GM21723 (cell line): ENCODE results near the gene VASH1.

Source experiments
- ATAC-seq: cut with Tn5 transposase; IDR thresholded peaks from one replicate; pipeline ENCODE4 v1.9.1; 2021; ENCODE audit warnings: mild to moderate bottlenecking, moderate library complexity; ENCODE audit not compliant: unreplicated experiment

VASH1 gene

DNA sequence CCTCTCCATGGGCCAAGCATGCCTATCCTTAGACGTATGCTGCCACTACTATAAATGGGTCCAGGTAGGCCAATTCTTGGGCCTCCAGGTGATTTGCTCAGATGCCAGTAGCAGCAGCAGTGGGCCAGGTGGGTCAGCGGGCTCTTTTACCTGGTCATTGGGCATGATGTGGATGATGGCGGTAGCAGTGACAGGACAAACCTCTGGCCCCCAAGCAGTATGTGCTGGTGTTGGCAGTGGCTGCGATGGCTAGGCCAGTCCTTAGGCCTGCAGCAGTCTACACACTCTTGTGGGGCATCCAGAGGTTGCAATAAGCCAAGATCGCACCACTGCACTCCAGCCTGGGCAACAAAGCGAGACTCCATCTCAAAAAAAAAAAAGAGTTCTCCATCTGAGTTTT, 19.1 kb upstream of the VASH1 start:
- no peak for ATAC-seq

DNA sequence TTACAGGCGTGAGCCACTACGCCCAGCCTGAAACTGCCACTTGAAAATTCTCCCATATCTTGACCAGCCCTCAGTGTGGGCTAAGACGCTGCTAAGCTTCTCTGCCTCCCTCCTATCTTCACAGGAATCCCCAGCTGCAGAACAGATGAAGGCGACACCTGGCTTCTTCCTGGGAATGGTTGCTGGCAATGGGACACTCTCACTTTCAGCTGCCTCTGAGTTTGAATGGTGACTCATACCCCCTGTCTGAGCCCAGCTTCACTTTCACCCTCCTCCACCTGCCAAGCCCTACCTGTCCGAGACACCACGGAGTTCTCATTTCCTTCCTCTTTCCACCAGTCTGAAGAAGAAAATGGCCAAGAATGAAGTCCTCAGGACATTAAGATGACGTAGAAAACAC, 18.3 kb upstream of the VASH1 start:
- ATAC-seq: no peak

GRCh38 chr14:76752744-76753143, 8.5 kb upstream of the VASH1 start:
- ATAC-seq: no peak

DNA sequence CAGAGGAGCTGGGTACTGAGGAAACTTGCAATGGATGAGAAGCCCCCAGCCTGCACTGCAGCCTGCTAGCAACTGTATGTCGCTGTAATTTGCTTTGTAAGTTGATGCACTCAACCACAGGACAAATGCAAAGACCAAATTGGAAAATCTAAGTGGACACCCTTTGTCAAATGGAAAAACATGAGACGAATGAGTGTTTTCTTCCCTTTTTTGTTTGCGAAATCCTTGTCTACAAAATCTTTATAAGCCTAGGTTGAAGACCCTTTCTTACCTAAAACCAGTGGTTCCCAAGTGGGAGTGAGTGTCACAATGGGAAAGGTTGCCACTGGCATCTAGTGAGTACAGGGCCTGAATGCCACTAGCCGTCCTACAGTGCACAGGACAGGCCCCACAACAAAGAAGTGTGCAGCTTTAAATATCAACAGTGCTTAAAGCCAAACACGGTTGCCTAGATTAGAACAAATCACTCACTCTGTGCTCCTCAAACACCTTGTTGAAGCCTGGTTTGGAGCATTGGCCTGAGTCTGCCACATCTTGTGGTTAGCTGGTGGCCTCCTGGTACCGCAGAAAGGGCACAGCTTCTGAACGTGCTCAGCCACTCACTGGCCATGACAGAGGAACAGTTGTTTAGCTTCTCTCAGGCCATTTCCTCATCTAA, 7.6 kb upstream of the VASH1 start:
- ATAC-seq: no peak

DNA sequence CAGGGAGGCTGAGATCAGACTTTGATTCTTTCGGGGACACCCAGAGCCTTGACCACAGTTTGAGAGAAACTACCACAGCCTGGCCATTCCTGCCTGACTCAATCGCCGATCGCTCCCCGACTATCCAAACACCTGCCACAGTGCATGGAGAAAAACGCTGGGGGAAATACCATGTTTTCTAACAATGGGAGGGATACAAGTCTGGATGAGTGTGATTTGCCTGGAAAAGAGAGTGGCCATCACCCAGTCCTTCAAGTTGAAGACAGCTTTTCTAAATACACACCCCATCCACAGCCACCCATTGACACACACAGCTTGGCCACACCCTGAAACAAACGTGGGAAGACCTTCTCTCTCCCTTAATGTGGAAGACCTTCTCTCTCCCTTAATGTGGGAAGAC, 6.7 kb upstream of the VASH1 start:
- ATAC-seq: no peak

- no peak for ATAC-seq
Observed at GRCh38 chr14:76755610-76756370, 5.5 kb upstream of the VASH1 start.

DNA sequence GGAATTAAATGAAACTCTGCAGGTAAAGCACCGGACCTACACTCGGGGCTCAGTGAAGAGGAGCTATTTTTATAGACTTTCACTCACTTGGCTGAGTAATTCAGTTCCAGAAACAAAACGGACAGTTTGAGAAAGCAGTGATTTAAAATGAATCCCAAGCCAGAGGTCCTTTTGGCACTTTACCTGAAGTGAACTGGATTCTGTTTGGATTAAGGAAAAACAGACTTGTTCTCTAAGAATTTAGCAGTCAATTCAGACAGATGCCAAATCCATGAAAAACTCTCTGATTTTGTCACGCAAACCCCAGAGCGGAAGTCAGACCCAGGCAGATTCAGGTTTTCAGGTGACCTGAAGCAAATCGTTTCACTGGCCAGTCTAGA, 4.9 kb upstream of the VASH1 start:
- ATAC-seq: no peak

DNA sequence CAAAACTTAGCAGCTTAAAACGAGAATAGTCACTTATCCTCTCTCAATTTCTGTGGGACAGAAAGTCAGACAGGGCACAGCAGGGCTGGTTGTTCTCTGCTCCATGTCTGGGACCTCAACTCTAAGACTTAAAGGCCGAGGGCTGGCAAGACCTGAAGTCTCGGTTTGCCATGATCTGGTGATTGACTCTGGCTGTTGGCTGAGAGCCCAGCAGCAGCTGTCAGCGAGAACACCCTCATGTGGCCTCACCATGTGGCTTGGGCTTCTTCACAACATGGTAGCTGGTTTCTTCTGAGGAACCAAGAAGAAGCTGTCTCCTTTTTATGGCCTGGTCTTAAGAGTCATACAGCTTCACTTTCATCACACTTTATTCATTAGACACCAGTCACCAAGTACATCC, 1.7 kb upstream of the VASH1 start:
- no peak for ATAC-seq

DNA sequence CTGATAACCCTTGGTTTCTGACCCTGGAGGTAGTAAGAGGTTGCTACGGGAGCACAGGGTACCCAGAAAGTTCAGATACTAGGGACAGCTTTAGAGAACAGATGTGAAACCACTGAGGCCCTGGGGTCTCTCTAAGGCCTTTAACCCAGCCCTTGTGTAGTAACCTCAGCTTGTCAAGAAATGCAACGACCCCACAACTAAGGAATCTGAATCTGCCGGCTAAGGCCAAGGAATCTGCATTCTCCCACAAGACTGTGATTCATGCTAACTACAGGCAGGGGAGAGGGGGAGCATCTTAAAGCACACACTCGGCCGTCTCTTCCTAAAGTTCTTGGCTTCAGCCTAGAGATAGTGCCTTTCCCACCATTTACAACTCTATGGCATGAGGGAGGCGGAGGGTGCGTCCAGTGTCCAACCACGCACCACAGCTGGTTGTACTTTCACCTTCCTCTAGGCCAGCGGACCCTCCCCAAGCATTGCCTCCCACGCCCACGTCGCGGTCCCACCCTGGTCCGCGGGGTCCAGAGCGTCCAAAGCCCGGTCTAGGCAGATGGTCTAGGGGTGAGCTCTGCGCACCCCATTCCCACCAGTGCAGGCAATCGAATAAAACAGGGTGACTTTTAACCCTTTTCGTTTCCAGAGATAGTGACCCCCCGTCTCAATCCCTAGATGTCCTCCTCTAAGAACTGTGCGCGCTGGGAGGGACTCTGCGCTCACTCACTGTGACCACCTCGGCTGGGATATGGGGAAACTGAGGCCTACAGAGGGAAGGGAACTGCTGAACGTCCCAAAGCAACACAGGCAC, 735 bp upstream of the VASH1 start:
- ATAC-seq: no peak

- ATAC-seq: no peak
Observed at GRCh38 chr14:76761960-76762410, 717 bp downstream of the VASH1 start.

GRCh38 chr14:76762411-76763095, 1.3 kb downstream of the VASH1 start:
- no peak for ATAC-seq

- no peak for ATAC-seq
Observed at GRCh38 chr14:76763096-76764041, 2.1 kb downstream of the VASH1 start.

- ATAC-seq: no peak
Observed at GRCh38 chr14:76765461-76765931, 4.2 kb downstream of the VASH1 start.

DNA sequence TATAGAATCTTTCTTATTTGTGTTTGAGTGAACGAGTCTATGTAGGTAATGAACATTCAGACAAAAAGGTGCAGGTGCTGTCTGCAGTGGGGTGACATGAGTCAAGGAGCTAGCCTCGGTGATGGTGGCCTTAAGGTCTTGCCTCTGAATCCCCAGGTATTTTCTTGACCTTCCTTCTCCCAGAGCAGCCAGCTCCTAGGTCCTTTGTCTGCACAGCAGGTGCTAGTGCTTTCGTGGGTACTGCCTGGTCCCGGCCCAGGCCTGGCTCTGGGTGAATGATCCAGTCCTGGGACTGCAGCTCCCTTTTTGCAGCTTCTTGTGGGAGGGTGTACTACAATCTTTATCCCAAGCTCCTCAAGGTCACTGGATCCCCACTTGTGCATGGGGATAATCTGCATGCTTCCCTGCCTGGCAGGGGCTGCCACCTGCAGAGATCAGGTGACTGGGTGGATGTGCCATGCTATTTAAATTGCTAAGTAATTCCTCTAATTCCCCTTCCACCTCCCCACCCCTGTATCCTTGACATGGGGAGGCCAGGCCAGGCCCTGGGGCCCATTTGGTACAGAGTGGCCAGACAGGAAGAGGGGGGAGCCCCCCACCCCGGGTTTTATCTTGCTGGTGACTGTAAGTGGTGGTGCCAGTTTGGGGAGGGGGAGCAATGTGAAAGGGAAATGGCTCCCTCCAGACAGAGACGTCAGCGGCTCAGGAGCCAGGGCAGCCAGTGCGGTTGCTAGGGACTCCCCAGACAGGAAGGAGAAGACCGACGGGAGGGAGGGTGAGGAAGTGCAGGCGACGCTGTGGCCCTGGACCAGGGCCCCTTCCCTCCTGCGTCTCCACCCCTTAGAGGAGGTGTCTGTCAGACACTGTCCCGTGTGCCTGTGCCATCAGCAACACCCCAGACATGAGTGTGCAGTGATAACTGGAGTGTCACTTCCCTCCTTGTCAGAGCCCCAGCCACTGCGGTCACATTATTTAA, 6.7 kb downstream of the VASH1 start:
- peak; percentile 91 for ATAC-seq

DNA sequence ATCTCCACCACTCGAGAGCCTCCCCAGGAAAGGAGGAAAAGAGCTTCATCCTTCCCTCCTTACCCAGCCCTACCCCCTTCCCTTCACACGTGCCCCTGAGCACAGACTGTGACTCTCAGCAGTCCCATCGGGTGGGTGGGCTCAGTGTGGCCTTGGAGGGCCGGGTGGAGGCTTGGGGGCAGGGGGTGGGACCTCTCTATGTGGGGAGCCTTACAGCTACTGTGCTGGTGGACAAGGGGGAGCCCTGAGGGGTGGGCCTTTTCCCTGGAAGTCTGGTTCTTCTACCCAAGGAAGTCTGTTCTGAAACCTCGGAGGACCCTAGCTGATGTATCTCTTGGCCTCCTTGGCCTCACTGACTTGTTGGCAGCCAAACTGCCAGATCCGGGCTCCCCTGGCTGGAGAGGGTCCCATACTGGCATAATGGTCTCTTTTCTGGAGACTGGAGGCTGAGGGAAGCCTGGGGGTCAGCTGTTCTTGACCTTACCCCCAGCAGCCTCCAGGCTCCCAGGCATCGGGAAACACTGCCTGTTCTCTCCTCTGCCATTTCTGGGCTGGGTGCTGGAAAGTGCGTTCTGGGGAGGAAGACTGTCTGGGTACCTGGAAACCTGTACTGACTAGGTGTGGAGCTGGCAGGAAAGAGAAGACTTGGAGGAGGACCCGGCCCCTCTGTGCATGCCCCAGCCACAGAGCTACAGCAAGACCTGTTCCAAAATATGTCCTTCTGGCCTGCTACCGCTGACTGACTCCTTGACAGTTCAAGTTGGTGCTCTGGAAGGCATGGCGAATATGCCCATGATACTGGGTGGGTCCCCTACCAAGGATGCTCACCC, 7.6 kb downstream of the VASH1 start:
- ATAC-seq: no peak

GRCh38 chr14:76769636-76770292, 8.5 kb downstream of the VASH1 start:
- no peak for ATAC-seq
